GM12891 (cell line): Measurements from ENCODE around the gene IL17A.
"Not testable (repeated sequence)": the region's sequence is repeated elsewhere in the genome, so short reads cannot be mapped to it uniquely, and the experiment has no call there.

ENCODE experiments used
- PAX5 ChIP-seq: IDR thresholded peaks from 2 replicates; pipeline ENCODE4 v1.6.1; 2011; ENCODE audit warnings: low read length, moderate library complexity, mild to moderate bottlenecking; ENCODE audit not compliant: insufficient read depth, severe bottlenecking
- POLR2A ChIP-seq: IDR thresholded peaks from 2 replicates; pipeline ENCODE4 v1.6.1; 2011; ENCODE audit warnings: low read depth, low read length, control low read depth
- POLR2AphosphoS5 ChIP-seq: IDR thresholded peaks from 2 replicates; pipeline ENCODE4 v1.6.1; 2011; ENCODE audit warnings: low read depth, low read length, control low read depth
- TAF1 ChIP-seq: IDR thresholded peaks from 2 replicates; pipeline ENCODE4 v1.6.1; 2011; ENCODE audit warnings: low read depth, low read length, control low read depth

GRCh38 chr6:52200088-52200487 lies 13.9 kb downstream of the IL17A start:
- not testable (repeated sequence) for TF ChIP-seq POLR2AphosphoS5, TAF1, PAX5, POLR2A
